T-helper 17 cell (primary cell): ENCODE measurements around the gene ABCB9. TPM values are rescaled to one million over a fixed set of nuclear protein-coding genes. Genes with fewer than 3 reads are reported as not detected.

Experiments
- ATAC-seq: fragments of 150-1000 bp; cut with Tn5 transposase; 2 replicates; pipeline ENCODE4 v1.10.0; 2021; ENCODE audit warnings: mild to moderate bottlenecking, moderate library complexity
- DNase-seq, 3 donors: peaks; one replicate each; pipeline versions ENCODE4 v3.0.0 to v3.0.0-alpha.2; 2020 to 2021
- H3K9me3 ChIP-seq: one replicate; pipeline ENCODE4 v1.7.0; 2013; ENCODE audit warnings: low read length, mild to moderate bottlenecking; ENCODE audit not compliant: control insufficient read depth, poor library complexity, severe bottlenecking
- H3K27ac Mint-ChIP-seq: one replicate; pipeline ENCODE4 v1.8.0; 2022; ENCODE audit warnings: mild to moderate bottlenecking, moderate library complexity, mixed read lengths
- H3K27me3 Mint-ChIP-seq: one replicate; pipeline ENCODE4 v1.8.0; 2022; ENCODE audit warnings: mixed read lengths
- H3K36me3 Mint-ChIP-seq: one replicate; pipeline ENCODE4 v1.8.0; 2022; ENCODE audit warnings: low read depth, mixed read lengths
- H3K4me1 Mint-ChIP-seq: one replicate; pipeline ENCODE4 v1.8.0; 2022; ENCODE audit warnings: mild to moderate bottlenecking, mixed read lengths
- H3K4me3 Mint-ChIP-seq: one replicate; pipeline ENCODE4 v1.8.0; 2022; ENCODE audit warnings: mild to moderate bottlenecking, moderate library complexity, mixed read lengths
- total RNA-seq, 4 donors: library from RNA in 2 of 4; stranded (reverse) in 2 of 4; gene quantifications; one replicate each; pipeline ENCODE4 v1.2.3 and lab custom pipeline; 2022 to 2026

ABCB9 gene
- total RNA-seq, 2 donors from 2014 or later = 4.1 to 6.1 TPM

DNA sequence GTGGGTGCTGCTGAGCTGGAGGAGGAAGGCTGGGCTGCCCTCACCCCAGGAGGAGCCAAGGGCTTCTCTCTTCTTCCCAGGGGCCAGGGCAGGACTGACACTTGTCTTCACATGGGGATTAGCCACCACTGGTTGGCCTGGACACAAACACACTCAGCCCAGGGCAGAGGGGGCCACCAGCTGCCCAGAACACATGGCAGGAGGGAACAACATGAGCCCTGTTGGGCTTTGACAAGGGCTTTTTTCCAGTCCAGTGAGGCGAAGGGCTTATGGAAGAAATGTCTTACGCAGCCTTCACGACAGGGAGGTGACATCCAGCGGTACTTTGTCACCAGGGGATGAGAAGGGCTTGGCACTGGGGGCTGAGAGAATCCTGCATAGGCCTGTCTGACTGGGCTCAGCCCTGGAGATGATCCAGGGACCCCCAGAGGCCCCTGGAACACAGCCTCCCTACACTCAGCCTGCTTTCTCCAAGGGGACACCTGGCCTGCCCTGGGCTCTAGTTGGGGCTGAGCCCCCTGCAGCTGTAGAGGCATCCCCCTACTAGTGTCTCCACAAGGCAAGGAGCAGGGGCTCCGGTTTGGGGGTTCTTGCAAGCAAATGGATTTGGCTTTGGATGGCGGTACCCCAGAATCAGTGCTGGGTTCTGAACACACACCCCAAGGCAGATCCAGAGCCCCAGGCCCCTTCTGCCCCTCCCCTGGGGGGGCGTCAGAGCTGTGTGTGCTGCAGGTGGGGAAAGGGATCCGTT, 33.1 kb upstream of the ABCB9 start:
- peaks cover under 1% of the 10 kb centered on the region for H3K36me3 Mint-ChIP-seq
- H3K4me3 Mint-ChIP-seq = no peak overlapping the region
- ATAC-seq (no peak), DNase-seq (no peak)
- H3K27me3 Mint-ChIP-seq = no peaks in the 10 kb centered on the region
- H3K9me3 ChIP-seq = no peaks in the 10 kb centered on the region
- H3K4me1 Mint-ChIP-seq = no peaks in the 10 kb centered on the region
- H3K27ac Mint-ChIP-seq = peak overlapping the region; percentile 16

- ATAC-seq (no peak), DNase-seq (no peak)
- Mint-ChIP-seq H3K27ac (no peak overlapping the region), H3K4me1 (no peaks in the 10 kb centered on the region), H3K4me3 (no peak overlapping the region), H3K36me3 (no peaks in the 10 kb centered on the region), H3K27me3 (no peaks in the 10 kb centered on the region)
- no peaks in the 10 kb centered on the region for H3K9me3 ChIP-seq
Measured at GRCh38 chr12:122998316-122998715, 32.1 kb upstream of the ABCB9 start.

DNA sequence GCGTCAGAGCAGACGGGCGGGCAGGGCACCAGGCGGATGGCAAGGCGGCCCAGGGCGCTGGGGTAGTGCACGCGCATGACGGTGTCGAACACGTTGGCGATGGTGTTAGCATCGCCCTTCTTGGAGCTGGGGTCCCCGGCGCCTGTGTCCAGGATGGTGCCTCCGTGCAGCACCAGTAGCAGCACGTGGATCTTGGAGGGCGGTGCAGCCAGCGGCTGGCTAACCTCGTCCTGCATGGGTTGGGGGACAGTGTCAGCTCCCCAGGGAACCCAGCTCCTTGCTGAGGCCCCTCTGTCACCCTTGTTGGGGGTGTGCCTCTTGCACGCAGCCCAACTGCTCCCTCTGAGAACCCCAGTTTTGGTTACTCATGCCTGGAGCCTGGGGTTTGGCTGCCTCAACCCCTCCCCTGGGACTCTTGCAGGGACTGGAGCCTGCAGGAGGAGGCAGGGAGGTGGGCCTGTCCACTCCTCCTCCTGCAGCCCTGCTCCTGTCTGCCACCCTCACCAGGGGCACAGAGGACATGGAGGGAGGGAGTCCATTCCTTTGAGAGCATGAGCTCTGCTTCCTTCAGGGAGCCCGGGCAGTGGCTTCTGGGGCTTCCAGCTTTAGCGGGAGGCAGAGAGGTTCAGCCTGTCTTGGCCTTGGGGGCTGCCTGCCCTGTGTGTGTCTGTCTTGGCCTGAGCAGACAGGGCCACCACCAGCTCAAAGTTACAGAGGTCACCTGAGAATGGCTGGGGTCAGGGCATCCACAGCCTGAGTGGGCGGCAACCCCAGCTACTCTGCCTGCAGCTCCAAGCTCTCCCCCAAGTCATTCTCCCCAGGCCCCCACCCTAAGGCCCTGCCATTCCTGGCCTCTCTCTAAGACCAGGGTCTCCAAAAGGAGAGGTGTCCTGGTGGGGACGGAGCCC, 31.3 kb upstream of the ABCB9 start:
- H3K36me3 Mint-ChIP-seq = no peaks in the 10 kb centered on the region
- no peaks in the 10 kb centered on the region for H3K9me3 ChIP-seq
- no peaks in the 10 kb centered on the region for H3K27me3 Mint-ChIP-seq
- no peak overlapping the region for H3K4me3 Mint-ChIP-seq
- no peaks in the 10 kb centered on the region for H3K4me1 Mint-ChIP-seq
- no peak overlapping the region for H3K27ac Mint-ChIP-seq
- ATAC-seq = no peak
- DNase-seq = no peak

DNA sequence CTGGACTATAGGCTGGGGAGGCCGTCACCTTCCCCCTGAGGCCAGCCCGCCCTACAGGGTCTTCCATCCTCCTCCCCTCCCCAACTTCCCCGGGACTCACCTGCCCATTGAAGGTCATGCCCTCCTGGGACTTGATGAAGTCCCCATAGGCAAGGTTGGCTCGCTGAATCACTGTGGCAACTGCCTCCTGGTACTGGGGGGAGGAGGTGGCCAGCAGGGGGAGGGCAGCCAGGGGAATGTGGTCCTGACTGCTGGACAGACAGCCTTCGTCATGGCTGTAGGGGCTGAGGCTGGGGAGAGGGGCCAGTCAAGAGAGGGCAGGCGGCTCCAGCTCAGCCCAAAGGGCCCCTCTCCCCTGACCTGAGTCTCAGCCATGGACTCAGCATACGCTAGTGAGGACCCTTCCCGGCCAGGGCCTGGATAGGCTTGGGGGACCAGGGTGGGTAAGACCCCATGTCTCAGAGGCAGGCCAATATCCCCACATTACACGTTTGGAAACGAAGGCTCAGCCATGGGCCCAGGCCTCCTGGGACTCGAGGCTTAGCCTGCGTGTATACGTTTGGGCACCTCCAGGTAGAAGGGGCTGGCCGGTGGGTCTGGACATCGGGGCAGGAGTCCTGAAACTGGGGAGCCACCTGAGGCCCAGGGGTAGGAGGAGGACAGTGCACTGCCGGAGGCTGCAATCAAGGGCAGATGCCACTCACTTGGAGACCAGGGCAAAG, 30.5 kb upstream of the ABCB9 start:
- ATAC-seq (no peak), DNase-seq (no peak)
- H3K4me1 Mint-ChIP-seq = no peaks in the 10 kb centered on the region
- H3K4me3 Mint-ChIP-seq = no peak overlapping the region
- H3K9me3 ChIP-seq = no peaks in the 10 kb centered on the region
- H3K27ac Mint-ChIP-seq = no peak overlapping the region
- H3K36me3 Mint-ChIP-seq = no peaks in the 10 kb centered on the region
- no peaks in the 10 kb centered on the region for H3K27me3 Mint-ChIP-seq

GRCh38 chr12:122996188-122996601, 29.9 kb upstream of the ABCB9 start:
- no peaks in the 10 kb centered on the region for H3K36me3 Mint-ChIP-seq
- H3K4me1 Mint-ChIP-seq = no peaks in the 10 kb centered on the region
- ATAC-seq (no peak), DNase-seq (no peak)
- no peak overlapping the region for H3K27ac Mint-ChIP-seq
- no peaks in the 10 kb centered on the region for H3K9me3 ChIP-seq
- no peaks in the 10 kb centered on the region for H3K27me3 Mint-ChIP-seq
- no peak overlapping the region for H3K4me3 Mint-ChIP-seq

DNA sequence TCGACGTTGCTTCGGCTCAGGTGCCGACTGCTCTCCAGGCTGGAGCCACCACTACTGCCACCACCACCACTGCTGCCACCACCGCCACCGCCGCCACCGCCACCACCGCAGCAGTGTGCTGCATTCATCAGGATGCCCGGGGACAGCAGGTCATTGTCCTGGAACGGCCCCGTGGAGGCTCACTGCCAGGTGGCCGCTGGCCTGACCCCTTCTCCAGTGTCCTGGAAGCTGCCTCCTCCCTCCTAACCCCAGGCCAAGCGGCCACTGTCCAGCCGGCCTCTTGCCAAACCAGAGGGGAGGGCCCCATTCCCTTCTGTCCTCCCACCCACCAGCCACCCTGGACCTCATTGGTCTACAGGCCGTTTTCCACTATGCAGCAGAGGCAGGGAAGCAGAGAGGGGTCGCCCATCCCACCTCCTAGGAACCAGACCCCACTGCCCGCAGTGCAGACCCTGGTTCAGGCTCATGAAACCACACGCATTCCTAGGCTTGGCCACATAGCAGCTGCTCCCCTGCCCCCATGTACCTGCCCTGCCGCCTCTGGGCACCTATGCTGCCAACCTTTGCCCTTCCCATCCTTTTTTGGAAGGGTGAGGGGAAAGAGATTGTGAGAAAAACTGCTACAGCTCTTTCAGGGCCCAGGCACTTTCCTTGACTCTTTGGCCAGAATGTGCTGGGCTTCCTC, 29.4 kb upstream of the ABCB9 start:
- Mint-ChIP-seq H3K4me1 (no peaks in the 10 kb centered on the region), H3K27me3 (no peaks in the 10 kb centered on the region), H3K36me3 (no peaks in the 10 kb centered on the region), H3K27ac (no peak overlapping the region), H3K4me3 (no peak overlapping the region)
- DNase-seq (no peak), ATAC-seq (no peak)
- no peaks in the 10 kb centered on the region for H3K9me3 ChIP-seq

DNA sequence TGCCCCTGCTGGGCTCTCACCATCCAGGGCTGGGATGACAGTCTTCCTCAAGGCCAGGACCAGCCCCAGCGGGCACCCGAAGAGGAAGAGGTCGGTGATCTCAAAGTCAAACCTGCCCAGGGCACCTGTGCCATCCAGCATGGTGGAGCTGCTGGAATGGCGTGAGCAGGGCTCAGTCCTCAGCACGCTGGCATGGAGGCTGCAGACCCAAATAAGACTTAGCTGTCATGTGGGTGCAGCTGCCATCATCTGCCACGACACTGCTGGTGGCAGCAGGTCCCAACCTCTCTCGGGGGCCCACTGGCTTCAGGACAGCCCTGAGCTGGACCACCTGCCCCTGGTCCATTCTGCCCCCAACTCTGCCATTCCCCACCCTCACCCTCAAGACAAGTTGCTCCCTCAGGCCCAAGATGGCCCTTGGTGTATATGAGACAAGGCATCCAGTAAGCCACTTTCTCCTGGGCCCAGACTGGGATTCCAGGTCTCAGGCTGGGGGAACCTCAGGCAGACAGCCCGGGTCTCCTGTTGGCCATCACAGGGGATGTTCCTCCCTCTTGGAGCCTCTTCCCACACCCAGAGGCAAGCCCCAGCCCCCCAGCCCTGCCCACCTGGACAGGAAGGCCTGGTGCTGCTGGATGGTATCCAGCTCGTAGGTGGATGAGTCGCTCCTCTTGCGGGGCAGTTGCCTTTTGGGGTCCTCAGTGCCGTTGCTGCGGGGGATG, 28.7 kb upstream of the ABCB9 start:
- no peak overlapping the region for H3K4me3 Mint-ChIP-seq
- no peaks in the 10 kb centered on the region for H3K4me1 Mint-ChIP-seq
- DNase-seq = no peak

GRCh38 chr12:122994140-122994675, 27.9 kb upstream of the ABCB9 start:
- no peaks in the 10 kb centered on the region for H3K9me3 ChIP-seq
- Mint-ChIP-seq H3K27ac (peak overlapping the region; percentile 66), H3K27me3 (no peaks in the 10 kb centered on the region), H3K4me3 (no peak overlapping the region), H3K36me3 (no peaks in the 10 kb centered on the region), H3K4me1 (no peaks in the 10 kb centered on the region)
- DNase-seq (peak in 1 of 3 donors; percentile 7), ATAC-seq (no peak)

More for the DNA sequence above, 28.7 kb upstream of the ABCB9 start:
- Mint-ChIP-seq H3K36me3 (no peaks in the 10 kb centered on the region), H3K27me3 (no peaks in the 10 kb centered on the region), H3K27ac (no peak overlapping the region)
- no peaks in the 10 kb centered on the region for H3K9me3 ChIP-seq
- no peak for ATAC-seq

GRCh38 chr12:122992386-122992785, 26.1 kb upstream of the ABCB9 start:
- ATAC-seq (no peak), DNase-seq (no peak)
- no peaks in the 10 kb centered on the region for H3K27me3 Mint-ChIP-seq
- H3K4me1 Mint-ChIP-seq = peaks cover 2% of the 10 kb centered on the region
- no peak overlapping the region for H3K27ac Mint-ChIP-seq
- no peaks in the 10 kb centered on the region for H3K9me3 ChIP-seq
- no peak overlapping the region for H3K4me3 Mint-ChIP-seq
- no peaks in the 10 kb centered on the region for H3K36me3 Mint-ChIP-seq

DNA sequence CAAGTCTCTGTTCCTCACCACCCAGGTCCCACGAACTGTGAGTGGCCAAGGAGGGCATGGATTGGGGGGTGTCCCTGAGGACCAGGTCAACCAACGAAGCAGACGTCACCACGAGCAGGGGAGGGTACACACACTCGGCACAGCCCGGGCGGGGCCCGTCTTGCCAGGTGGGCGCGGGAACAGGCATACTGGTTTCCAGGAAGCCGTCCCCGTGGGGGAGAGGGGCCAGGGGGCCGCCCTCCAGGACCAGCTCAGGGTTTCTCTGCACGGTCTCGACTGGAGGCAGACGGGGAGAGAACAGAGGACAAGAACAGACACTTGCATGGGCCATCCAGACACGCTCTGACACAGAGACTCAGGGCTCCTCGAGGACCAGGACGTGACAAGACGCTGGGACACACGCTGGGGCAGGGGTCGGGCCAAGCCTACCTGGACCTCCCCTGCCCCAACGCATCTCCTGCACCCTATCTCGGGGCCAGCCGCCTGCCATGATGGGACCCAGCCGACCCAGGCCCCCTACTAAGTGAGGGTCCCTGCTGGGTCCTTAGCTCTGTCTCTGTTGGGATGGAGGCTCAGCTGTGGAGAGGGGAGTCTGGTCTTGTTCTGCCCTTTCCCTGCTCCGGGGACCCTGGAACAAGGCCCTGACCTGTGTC, 25.5 kb upstream of the ABCB9 start:
- ATAC-seq = no peak
- DNase-seq = no peak
- Mint-ChIP-seq H3K4me3 (no peak overlapping the region), H3K27me3 (no peaks in the 10 kb centered on the region), H3K36me3 (no peaks in the 10 kb centered on the region), H3K27ac (no peak overlapping the region), H3K4me1 (peaks cover 2% of the 10 kb centered on the region)
- H3K9me3 ChIP-seq = no peaks in the 10 kb centered on the region

DNA sequence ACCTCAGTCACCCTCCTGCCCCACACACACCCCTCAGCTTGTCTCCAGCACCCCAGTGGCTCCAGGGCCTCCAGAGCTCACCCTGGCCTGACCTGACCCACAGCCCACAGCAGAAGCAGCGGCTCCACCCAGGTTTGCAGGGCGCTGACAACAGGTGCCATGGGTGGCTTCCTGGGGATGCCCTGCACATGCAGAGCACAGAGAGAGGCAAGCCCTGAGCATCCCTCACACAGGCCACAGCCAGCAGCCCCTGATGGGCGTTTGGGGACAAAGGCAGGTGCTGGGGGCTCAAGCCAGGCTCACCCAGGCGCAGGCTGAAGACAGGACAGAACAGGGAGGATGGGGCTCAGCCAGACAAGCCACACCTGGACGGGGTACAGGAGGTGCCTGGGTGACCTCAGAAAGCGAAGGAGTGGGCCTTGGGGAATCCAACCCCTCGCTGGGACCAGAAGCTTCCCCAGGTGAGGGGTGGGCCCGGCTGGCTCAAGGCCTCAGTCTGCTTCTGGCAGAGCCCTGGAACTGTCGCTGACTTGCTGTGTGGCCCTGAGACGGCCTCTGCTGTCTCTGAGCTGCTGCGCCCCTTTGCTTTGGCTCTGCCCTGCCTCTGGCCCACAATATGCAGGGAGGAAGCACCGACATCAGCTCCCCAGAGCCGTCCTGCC, 24.8 kb upstream of the ABCB9 start:
- H3K4me1 Mint-ChIP-seq = peaks cover 2% of the 10 kb centered on the region
- H3K4me3 Mint-ChIP-seq = no peak overlapping the region
- no peaks in the 10 kb centered on the region for H3K36me3 Mint-ChIP-seq
- no peak for ATAC-seq
- no peak overlapping the region for H3K27ac Mint-ChIP-seq
- no peaks in the 10 kb centered on the region for H3K27me3 Mint-ChIP-seq
- DNase-seq = no peak
- H3K9me3 ChIP-seq = no peaks in the 10 kb centered on the region
